ES-I3 (cell line): ENCODE results near the gene LMAN2.
"Not testable (repeated sequence)": the region's sequence is repeated elsewhere in the genome, so short reads cannot be mapped to it uniquely, and the experiment has no call there.

ENCODE experiments used
- H3K36me3 ChIP-seq: 2 replicates; pipeline ENCODE4 v1.6.1; 2013; ENCODE audit warnings: mild to moderate bottlenecking, low read length, control low read depth, moderate library complexity; ENCODE audit not compliant: insufficient read depth
- H3K4me1 ChIP-seq: 2 replicates; pipeline ENCODE4 v1.6.1; 2013; ENCODE audit warnings: mild to moderate bottlenecking, control low read depth, low read length; ENCODE audit not compliant: insufficient read depth
- H3K9ac ChIP-seq: 2 replicates; pipeline ENCODE4 v1.6.1; 2013; ENCODE audit warnings: low read depth, mild to moderate bottlenecking, low read length, moderate library complexity
- H3K9me3 ChIP-seq: 2 replicates; pipeline ENCODE4 v1.6.1; 2013; ENCODE audit warnings: mild to moderate bottlenecking, low read length, moderate library complexity; ENCODE audit not compliant: control insufficient read depth, insufficient read depth

Gene LMAN2

GRCh38 chr5:177354711-177355110 is 3.2 kb upstream of the LMAN2 start:
- H3K9me3 ChIP-seq = no peaks in the 10 kb centered on the region; the same call in 1 of the 2 replicates
- H3K9ac ChIP-seq = no peak overlapping the region
- no peaks in the 10 kb centered on the region for H3K36me3 ChIP-seq
- H3K4me1 ChIP-seq = peaks cover 6% of the 10 kb centered on the region

GRCh38 chr5:177354256-177354655 is 2.8 kb upstream of the LMAN2 start:
- no peak overlapping the region for H3K9ac ChIP-seq
- H3K36me3 ChIP-seq = no peaks in the 10 kb centered on the region
- H3K9me3 ChIP-seq = no peaks in the 10 kb centered on the region; the same call in 1 of the 2 replicates
- peaks cover 6% of the 10 kb centered on the region for H3K4me1 ChIP-seq

GRCh38 chr5:177353093-177353492 is 1.6 kb upstream of the LMAN2 start:
- peaks cover 6% of the 10 kb centered on the region for H3K4me1 ChIP-seq
- no peaks in the 10 kb centered on the region for H3K36me3 ChIP-seq
- H3K9ac ChIP-seq = no peak overlapping the region
- no peaks in the 10 kb centered on the region; the same call in 1 of the 2 replicates for H3K9me3 ChIP-seq

GRCh38 chr5:177350776-177351391 is 584 bp downstream of the LMAN2 start:
- Histone ChIP-seq H3K9ac (peak overlapping the region; percentile 99), H3K4me1 (peaks cover 6% of the 10 kb centered on the region), H3K36me3 (no peaks in the 10 kb centered on the region), H3K9me3 (no peaks in the 10 kb centered on the region; the same call in 1 of the 2 replicates)

- Histone ChIP-seq H3K9ac (no peak overlapping the region), H3K9me3 (no peaks in the 10 kb centered on the region)
These were observed 1.7 kb downstream of the LMAN2 start for GRCh38 chr5:177349762-177350161.

GRCh38 chr5:177349362-177349647 is 2.2 kb downstream of the LMAN2 start:
- H3K4me1 ChIP-seq = peaks cover 6% of the 10 kb centered on the region
- no peak overlapping the region for H3K9ac ChIP-seq
- no peaks in the 10 kb centered on the region for H3K9me3 ChIP-seq
- H3K36me3 ChIP-seq = no peaks in the 10 kb centered on the region

More at GRCh38 chr5:177349762-177350161, 1.7 kb downstream of the LMAN2 start:
- H3K4me1 ChIP-seq = peaks cover 6% of the 10 kb centered on the region
- no peaks in the 10 kb centered on the region for H3K36me3 ChIP-seq

GRCh38 chr5:177347699-177348098 is 3.8 kb downstream of the LMAN2 start:
- H3K9ac ChIP-seq = no peak overlapping the region
- H3K9me3 ChIP-seq = no peaks in the 10 kb centered on the region
- H3K4me1 ChIP-seq = peaks cover 6% of the 10 kb centered on the region
- H3K36me3 ChIP-seq = no peaks in the 10 kb centered on the region

GRCh38 chr5:177346820-177347219 is 4.6 kb downstream of the LMAN2 start:
- no peak overlapping the region for H3K9ac ChIP-seq
- H3K4me1 ChIP-seq = peaks cover 6% of the 10 kb centered on the region
- no peaks in the 10 kb centered on the region for H3K36me3 ChIP-seq
- no peaks in the 10 kb centered on the region for H3K9me3 ChIP-seq

GRCh38 chr5:177344891-177345290 is 6.6 kb downstream of the LMAN2 start:
- Histone ChIP-seq H3K36me3 (no peaks in the 10 kb centered on the region), H3K9ac (no peak overlapping the region), H3K4me1 (no peaks in the 10 kb centered on the region), H3K9me3 (no peaks in the 10 kb centered on the region)

- Histone ChIP-seq H3K9ac (no peak overlapping the region), H3K9me3 (no peaks in the 10 kb centered on the region), H3K36me3 (no peaks in the 10 kb centered on the region), H3K4me1 (peaks cover 8% of the 10 kb centered on the region)
These were observed 7.7 kb downstream of the LMAN2 start for GRCh38 chr5:177343777-177344176.

- not testable (repeated sequence) for H3K9ac ChIP-seq, H3K36me3 ChIP-seq, H3K9me3 ChIP-seq, H3K4me1 ChIP-seq
These were observed 8.5 kb downstream of the LMAN2 start for GRCh38 chr5:177343000-177343399.

- peaks cover 9% of the 10 kb centered on the region for H3K36me3 ChIP-seq
- no peaks in the 10 kb centered on the region for H3K9me3 ChIP-seq
- H3K9ac ChIP-seq = no peak overlapping the region; the same call in 1 of the 2 replicates
- H3K4me1 ChIP-seq = peaks cover 12% of the 10 kb centered on the region
These were observed 12.3 kb downstream of the LMAN2 start for GRCh38 chr5:177339107-177339638.

GRCh38 chr5:177338251-177339106 is 13.0 kb downstream of the LMAN2 start:
- peaks cover 15% of the 10 kb centered on the region for H3K36me3 ChIP-seq

GRCh38 chr5:177336603-177337494 is 14.6 kb downstream of the LMAN2 start:
- peaks cover 15% of the 10 kb centered on the region for H3K36me3 ChIP-seq
- H3K4me1 ChIP-seq = peaks cover 12% of the 10 kb centered on the region
- H3K9me3 ChIP-seq = no peaks in the 10 kb centered on the region
- no peak overlapping the region for H3K9ac ChIP-seq

More at GRCh38 chr5:177338251-177339106, 13.0 kb downstream of the LMAN2 start:
- Histone ChIP-seq H3K4me1 (peaks cover 12% of the 10 kb centered on the region), H3K9ac (no peak overlapping the region), H3K9me3 (no peaks in the 10 kb centered on the region)
